ENCODE results near the gene ASB5. TPM values are rescaled to one million over a fixed set of nuclear protein-coding genes. Genes with fewer than 3 reads are reported as not detected.

ASB5 gene
- total and polyA plus RNA-seq, 2 donors (not counting 1 experiment from before 2014, with no cell fraction given): not detected

GRCh38 chr4:176187624-176188023 is 81.4 kb downstream of the ASB5 start:
- no peak for ATAC-seq (ENCODE audit: low read depth)
- H3K9me3 Mint-ChIP-seq (ENCODE audit: insufficient read depth): no peaks in the 10 kb centered on the region

More at GRCh38 chr4:176187624-176188023, 81.4 kb downstream of the ASB5 start:
- Histone ChIP-seq H4K20me1 (ENCODE audit: control insufficient read depth, insufficient read depth, low read length, poor library complexity, severe bottlenecking) (no peaks in the 10 kb centered on the region), H3K36me3 (replicated peaks in 1 of 2; ENCODE audit: control extremely low read depth in 1 of 2, control insufficient read depth in 1 of 2, extremely low read depth in 1 of 2, insufficient read depth in 2 of 2, low read length in 1 of 2) (no peaks in the 10 kb centered on the region), H3K27ac (ENCODE audit: low read length in 2 of 2) (no peak overlapping the region), H3K4me2 (replicated peaks; ENCODE audit: low read depth, low read length, poor library complexity, severe bottlenecking) (no peak overlapping the region), H3K4me3 (ENCODE audit: control extremely low read depth in 1 of 5, extremely low read depth in 1 of 5, insufficient read depth in 1 of 5, low read depth in 2 of 5, low read length in 4 of 5) (no peak overlapping the region), H3K9ac (ENCODE audit: low read length) (no peak overlapping the region), H2AFZ (ENCODE audit: insufficient read depth, low read depth, low read length, poor library complexity, severe bottlenecking) (no peak overlapping the region), H3K4me1 (ENCODE audit: control insufficient read depth in 2 of 2, insufficient read depth in 2 of 2, low read length in 2 of 2) (no peaks in the 10 kb centered on the region), H3K27me3 (replicated peaks in 1 of 4; ENCODE audit: control extremely low read depth in 1 of 4, control insufficient read depth in 3 of 4, insufficient read depth in 4 of 4, low read length in 3 of 4) (peaks cover 0 to 13% (median 9%) of the 10 kb centered on the region in 4 experiments), H3K79me2 (ENCODE audit: control insufficient read depth, insufficient read depth, low read length) (no peaks in the 10 kb centered on the region), H3K9me3 (ENCODE audit: control extremely low read depth in 1 of 3, control insufficient read depth in 2 of 3, insufficient read depth in 1 of 3, low read length in 2 of 3) (no peaks in the 10 kb centered on the region)
- TF ChIP-seq CTCF (IDR thresholded peaks at IDR 0.05): no peak
- no peak for TF ChIP-seq EZH2 (IDR thresholded peaks at IDR 0.05; ENCODE audit: borderline replicate concordance, insufficient read depth, low read depth, low read length, poor library complexity, severe bottlenecking)
- WGBS (ENCODE audit: insufficient coverage): 80% methylated on average over 1 of the region's 2 CpGs
- no peak for DNase-seq
- Mint-ChIP-seq H3K27me3 (peaks cover 42% of the 10 kb centered on the region), H3K4me3 (no peak overlapping the region), H3K4me1 (no peaks in the 10 kb centered on the region), H3K27ac (no peak overlapping the region)
- CTCF ChIA-PET: no interaction called here
- POLR2A ChIA-PET: no interaction called here
- intact Hi-C loops (cut with micrococcal nuclease): no loop called here
